Pulmonary artery endothelial cell (primary cell): ENCODE data around the gene ZYX. TPM values are rescaled to one million over a fixed set of nuclear protein-coding genes. Genes with fewer than 3 reads are reported as not detected.
A peak's percentile ranks its signal among the peaks of the same experiment; 100 is the strongest.
"Not testable (repeated sequence)": the region's sequence is repeated elsewhere in the genome, so short reads cannot be mapped to it uniquely, and the experiment has no call there.

Experiments used
- DNase-seq: peaks from one replicate; pipeline ENCODE4 v3.0.0-alpha.2; 2011; ENCODE audit warnings: low read depth, low spot score
- total RNA-seq: library from RNA; depleted of rRNA; stranded (reverse); fragments of >200 nt; gene quantifications from 2 replicates; pipeline ENCODE4 v1.2.3, GENCODE V29; 2014

ZYX gene
- total RNA-seq, 1 donor from 2014 or later: 37.9 TPM

DNA sequence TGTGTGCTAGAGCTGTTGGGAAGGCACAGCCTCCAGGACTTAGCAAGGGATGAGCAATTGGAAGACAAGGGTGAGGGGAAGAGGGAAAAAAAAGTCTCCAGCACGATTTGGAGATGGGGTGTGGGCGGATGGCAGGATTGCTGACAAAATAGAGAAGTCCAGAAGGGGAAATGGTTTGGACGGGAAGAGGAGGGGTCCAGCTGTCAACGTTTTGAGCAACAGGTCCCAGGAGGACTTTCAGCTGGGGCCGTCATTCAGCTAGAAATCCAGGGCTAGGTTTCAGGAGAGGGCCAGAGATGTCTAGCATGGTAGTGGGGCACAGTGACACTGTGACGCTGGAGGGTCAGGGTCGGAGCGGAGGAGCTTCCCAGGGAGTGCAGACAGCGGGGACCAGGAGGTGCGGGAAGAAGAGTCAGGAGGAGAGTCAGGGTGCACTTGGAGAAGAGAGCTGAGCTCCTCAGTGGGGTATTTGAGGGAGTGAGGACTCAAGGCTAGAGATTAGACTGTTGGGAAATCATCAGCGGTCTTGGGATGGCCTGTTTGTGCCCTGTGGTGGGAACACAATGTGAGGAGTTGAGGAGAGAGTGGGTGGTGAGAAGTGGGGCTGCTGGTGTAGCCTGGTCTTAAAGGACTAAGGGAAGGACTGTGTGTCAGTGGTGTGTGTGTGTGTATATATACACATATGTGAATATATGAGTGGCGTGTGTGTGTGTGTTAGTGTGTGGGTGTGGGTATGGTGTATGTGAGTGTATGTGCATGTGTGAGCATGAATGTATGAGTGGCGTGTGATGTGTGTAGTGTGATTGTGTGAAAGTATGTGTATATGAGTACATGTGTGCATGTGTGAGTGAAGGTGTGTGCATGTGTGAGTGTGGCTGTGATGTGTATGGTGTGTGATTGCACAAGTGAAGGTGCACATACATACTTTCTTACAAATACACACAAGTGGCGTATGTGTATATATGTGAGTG, 3.8 kb downstream of the ZYX start:
- no peak for DNase-seq

DNA sequence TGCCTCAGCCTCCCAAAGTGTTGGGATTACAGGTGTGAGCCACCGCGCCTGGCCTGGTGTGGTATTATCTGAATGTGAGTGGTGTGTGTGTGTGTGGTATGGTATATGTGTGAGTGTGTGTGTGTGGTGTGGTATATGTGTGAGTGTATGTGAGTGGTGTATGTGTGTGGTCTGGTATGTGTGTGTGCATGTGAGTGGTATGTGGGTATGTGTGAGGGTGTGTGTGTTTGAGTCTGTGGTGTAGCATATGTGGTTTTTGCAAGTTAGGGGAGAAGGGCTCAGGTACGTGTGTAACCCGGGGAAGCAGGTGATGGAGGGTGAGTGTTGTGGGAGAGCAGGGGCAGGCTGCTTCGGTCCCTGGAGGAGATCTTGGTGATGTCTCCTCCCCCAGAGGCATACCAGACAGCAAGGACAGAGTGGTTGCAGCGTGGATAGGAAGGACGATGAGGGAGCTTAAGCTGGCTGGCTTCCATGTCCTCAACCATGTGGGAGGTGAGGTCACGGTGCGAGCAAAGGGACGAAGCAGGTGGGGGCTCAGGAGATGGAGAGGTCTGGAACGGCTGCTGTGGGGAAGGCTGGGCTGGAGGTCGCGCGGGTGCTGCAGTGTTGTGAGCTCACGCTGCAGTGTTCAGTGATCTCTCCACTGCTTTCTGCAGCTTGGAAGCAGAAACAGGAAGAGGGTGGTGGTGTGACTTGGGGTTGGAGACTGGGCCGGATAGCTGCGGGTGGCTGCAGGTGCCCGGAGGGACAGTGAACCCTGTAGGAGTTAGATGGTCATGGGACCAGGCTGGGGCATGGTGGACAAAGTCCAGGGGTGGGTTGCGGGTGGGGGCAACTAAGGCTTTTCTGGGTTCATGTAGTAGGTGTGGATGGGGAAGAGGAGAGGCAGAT, 5.0 kb downstream of the ZYX start:
- no peak for DNase-seq

DNA sequence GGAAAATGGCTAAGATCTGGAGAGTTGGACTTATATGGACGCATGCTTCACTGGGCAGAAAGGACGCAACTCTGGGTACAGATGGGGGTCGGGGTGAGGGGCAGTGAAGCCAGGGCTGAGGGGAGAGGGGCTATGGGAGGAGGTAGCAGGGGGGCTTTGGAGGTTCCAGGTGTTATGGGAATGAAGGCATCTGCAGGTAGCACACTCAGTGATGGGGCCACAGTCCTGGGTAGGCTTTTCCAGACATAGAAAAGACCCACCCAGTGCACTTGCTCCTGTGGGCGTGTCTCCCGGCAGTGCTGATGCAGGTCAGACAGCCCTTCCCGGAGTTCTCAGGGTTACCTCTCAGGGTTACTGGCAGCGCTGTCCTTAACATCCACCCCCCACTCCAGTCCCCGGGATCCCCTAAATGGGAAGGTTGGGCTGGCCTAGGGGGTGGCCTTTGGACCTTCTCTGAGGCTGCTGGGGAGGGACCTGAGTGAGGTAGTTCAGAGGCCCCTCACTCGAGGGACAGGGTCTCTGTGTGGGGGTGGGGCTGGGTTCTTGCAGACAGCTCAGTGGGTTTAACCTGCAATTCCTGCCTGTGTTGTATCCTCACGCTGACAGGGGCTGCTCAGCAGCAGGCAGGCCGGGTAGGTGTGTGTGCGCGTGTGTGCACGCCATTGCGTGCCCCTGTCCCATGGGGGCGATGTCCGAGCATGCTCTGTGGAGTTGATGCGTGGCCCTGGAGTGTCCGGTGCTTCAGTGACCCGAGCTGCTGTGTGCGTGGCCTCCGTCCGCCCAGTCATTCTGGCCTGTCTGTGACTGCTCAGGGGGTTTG, 6.2 kb downstream of the ZYX start:
- no peak for DNase-seq

DNA sequence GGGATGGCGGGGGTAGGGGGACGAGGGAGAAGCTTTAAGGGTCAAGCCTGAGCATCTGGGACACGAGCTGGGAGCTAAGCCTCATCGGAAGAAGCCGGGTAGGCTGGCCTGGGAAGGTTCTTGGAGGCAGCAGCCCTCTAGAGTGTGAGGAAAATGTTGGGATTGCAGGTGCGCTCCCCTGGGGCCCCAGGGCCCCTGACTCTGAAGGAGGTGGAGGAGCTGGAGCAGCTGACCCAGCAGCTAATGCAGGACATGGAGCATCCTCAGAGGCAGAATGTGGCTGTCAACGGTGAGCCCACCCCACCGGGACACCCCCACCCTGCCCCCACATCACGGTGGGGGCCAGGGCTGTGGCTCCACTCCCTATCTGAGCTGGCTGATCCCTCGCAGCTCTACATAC, 6.9 kb downstream of the ZYX start:
- no peak for DNase-seq

DNA sequence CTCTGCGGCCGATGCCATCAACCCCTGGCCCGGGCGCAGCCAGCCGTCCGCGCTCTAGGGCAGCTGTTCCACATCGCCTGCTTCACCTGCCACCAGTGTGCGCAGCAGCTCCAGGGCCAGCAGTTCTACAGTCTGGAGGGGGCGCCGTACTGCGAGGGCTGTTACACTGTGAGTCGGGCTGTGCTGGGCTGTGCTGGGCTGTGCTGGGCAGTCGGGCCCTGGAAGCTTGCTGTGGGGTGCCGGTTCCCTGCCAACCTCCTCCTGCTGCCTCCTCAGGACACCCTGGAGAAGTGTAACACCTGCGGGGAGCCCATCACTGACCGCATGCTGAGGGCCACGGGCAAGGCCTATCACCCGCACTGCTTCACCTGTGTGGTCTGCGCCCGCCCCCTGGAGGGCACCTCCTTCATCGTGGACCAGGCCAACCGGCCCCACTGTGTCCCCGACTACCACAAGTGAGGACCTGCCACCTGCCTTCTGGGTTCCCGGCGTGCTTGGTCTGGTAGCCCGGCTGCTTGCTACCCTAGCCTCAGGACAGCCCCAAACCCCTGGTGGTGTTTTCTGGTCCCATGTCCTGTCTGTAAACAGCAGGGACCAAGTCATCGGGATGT, 7.5 kb downstream of the ZYX start:
- DNase-seq: no peak

DNA sequence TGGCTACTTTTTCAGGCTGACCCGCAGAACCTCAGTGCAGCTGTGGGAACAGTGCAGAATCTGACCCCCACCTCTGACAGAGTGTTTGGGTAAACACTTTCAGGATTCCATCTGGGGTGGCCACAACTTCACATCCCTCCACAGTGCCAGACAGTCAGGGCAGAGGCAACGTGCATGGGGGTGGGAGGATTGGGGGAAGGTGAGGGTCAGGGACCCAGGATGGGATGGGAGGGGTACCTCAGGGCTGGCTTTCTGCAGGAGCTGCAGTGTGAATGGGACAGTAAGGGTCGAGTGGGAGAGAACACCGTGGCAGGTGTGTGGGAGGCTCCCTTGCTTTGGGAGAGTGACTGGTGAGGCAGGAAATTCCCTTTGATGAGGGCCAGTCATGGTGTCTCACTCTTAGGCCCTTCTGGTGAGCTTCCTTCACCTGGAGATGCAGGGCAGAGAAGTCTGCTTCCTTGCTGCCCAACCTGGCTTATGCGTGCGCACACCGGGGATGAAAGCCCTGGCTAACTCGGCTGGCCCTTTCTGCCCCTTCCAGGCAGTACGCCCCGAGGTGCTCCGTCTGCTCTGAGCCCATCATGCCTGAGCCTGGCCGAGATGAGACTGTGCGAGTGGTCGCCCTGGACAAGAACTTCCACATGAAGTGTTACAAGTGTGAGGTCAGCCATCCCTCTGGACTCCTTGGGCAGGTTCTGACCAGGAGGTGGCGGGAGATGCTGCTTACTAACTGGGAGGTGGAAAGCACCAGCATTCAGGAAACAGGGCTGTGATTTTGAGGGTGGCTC, 8.4 kb downstream of the ZYX start:
- no peak for DNase-seq

DNA sequence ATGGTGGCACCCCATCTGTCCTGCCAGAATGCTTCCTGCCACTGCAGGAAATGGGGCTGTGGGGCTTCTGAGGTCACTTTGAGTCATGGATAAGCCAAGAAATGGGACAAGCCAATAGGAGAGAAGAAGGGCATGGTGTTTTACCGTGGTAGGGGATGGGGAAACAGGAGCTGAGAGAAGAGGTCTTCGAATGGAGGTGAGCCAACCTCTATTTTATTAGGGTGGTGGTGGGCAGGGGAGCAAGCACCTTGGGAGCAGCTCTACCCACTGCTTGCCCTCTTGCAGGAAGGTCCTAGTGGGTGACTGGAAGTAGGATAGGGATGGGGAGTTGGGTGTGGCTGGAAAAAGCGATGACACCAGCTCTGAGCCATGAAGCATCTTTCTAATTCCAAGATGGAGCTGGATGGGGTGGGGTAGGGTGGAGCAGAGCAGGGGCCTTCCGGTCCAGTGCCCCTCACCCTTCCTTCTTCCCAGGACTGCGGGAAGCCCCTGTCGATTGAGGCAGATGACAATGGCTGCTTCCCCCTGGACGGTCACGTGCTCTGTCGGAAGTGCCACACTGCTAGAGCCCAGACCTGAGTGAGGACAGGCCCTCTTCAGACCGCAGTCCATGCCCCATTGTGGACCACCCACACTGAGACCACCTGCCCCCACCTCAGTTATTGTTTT, 9.1 kb downstream of the ZYX start:
- no peak for DNase-seq

DNA sequence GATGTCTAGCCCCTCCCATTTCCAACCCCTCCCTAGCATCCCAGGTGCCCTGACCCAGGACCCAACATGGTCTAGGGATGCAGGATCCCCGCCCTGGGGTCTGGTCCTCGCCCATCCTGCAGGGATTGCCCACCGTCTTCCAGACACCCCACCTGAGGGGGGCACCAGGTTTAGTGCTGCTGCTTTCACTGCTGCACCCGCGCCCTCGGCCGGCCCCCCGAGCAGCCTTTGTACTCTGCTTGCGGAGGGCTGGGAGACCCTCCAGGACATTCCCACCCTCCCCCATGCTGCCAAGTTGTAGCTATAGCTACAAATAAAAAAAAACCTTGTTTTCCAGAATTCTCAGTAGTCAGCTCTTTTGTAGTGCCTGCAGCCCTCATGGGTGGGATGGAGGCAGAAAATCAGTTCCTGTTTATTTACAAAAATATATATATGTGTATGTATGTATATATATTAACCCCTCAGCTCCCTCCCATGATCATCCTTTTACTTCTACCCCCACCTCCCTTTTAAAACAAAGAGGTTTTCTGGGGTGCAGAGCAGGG, 9.7 kb downstream of the ZYX start:
- no peak for DNase-seq

DNA sequence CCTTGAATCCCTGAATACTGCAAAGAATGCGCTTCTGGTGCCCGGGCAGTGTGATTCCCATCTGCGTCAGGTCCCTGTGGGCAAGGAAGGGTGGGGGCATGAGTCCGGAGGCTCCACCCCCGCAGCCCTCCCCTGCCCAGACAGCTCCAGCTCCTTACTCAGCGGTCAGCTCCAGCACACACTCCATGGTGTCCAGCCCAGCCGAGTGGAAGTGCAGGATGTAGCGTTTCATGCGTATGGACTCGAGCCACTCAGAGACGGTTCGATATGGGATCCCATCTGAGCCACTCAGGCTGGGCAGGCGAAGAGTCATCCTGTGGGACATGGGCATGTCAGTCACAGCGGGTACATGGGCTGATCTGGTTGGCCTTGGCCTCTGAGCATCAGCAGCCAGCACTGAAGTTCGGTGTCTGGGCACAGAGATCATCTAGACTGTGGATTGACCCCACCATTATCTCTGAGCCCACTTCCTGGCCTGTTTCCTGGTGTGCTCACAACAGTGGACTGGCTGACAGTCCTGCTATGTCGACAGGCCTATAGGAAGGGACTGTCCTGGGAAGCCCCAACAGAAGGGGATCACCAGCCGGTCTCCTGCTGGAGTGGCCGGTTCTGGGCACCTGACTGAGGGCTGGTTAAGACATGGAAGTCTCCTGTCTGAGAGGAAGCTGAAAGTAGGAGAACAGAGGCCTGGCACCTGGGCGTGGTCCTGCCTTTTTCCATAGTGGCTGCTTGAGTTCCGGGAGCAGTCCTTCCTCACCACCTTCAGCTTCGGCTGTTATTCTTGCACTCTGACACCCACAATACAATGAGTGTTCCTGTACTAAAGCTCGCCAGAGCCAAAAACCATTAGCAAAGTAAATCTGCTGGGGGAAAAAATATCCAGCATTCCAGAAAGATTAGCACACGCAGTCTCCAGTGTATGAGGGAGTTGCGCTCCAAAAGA, 10.6 kb downstream of the ZYX start:
- DNase-seq: peak; percentile 62

DNA sequence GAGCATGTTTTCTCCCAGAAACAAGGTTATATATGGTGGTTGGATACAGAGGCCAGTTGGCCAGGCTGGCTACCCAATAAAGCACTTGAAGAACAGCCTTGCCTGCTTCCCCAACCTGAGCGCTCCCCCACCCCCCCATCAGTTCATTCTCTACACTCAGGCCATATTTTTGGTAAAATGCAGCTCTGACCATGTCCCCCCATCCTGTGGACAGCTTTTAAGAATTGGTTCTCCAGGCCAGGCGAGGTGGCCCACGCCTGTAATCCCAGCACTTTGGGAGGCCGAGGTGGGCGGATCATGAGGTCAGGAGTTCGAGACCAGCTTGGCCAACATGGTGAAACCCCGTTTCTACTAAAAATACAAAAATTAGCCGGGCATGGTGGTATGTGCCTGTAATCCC, 11.3 kb downstream of the ZYX start:
- DNase-seq: not testable (repeated sequence)

DNA sequence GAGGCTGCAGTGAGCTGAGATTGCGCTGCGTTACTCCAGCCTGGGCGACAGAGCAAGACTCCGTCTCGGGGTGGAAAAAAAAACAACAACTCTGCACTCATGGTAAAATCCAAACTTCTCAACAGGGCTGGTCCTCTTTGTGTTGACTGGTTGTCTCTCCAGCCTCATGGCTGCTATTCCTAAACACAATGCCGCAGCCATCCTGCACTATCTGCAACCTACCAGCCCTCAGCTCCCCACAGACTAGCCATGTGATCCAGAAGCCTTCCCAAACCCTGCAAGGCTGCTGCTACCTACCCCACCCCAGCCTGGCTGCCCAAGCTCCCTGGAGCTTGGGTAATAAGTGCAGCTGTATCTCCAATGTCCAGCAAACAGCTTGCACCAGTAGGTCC, 11.7 kb downstream of the ZYX start:
- no peak for DNase-seq

DNA sequence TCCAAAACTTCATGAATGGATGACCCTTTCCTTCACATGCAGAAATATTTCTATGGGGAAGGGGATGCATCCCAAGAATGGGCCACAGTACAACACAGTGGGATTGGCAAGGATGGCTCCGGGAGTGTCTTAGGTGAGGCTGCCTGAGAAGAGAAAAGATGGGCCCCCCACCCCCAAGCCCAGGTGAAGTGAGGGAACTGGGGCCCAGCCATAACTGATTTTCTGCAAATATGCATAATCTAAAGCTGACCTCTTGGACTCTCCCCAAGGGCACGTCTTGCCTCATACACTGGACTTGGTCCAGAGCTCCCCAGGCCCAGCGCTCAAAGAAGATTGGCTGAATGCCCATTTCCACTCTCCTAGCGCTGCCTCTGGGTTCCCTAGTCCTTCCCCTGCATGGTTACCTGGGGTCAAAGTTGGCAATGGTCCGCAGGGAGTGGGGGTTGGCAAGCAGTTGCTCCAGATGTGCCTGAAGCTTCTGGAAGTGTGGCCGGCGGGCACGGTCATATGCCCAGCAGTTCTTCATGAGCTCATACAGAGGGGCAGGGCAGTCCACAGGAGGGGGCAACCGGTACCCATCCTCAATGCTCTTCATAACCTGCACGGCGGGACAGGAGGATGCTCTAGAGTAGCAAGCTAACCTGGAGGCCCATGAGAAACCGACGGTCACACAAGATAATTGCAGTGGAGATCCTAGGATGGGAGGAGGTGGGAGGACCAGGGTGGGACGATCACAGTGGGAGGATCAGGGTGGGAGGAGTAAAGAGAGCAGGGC, 12.3 kb downstream of the ZYX start:
- DNase-seq: no peak

DNA sequence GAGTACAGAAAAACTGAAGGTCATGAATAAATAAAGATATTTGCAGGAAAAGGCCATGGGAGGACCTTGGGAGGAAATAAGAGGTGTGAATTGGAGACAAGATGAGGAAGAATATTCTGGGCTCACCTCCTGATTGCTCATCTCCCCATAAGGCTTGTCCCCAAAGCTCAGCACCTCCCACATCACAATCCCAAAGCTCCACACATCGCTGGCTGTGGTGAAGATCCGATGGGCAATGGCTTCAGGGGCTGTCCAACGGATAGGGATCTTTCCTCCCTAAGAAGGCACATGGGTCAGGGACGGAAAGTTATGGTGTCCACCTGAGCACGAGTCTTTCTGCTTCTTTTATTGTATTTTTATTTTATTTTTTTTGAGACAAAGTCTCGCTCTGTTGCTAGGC, 12.9 kb downstream of the ZYX start:
- DNase-seq: no peak

DNA sequence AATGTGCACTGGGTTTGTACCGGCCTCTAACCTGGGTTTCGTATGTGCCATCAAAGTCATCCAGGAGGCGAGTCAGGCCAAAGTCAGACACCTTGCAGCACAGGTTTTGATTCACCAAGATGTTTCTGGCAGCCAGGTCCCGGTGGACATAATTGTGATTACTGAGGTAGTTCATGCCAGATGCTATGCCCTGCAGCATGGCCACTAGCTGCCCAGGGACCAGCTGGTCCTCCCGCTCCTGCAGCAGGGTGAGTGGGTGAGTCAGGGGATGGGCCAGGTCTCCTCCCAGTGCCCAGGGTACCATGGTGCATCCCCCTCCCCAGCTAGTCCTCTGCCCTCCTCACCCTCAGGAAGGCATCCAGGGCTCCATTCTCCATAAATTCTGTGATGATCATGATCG, 13.6 kb downstream of the ZYX start:
- DNase-seq: no peak

DNA sequence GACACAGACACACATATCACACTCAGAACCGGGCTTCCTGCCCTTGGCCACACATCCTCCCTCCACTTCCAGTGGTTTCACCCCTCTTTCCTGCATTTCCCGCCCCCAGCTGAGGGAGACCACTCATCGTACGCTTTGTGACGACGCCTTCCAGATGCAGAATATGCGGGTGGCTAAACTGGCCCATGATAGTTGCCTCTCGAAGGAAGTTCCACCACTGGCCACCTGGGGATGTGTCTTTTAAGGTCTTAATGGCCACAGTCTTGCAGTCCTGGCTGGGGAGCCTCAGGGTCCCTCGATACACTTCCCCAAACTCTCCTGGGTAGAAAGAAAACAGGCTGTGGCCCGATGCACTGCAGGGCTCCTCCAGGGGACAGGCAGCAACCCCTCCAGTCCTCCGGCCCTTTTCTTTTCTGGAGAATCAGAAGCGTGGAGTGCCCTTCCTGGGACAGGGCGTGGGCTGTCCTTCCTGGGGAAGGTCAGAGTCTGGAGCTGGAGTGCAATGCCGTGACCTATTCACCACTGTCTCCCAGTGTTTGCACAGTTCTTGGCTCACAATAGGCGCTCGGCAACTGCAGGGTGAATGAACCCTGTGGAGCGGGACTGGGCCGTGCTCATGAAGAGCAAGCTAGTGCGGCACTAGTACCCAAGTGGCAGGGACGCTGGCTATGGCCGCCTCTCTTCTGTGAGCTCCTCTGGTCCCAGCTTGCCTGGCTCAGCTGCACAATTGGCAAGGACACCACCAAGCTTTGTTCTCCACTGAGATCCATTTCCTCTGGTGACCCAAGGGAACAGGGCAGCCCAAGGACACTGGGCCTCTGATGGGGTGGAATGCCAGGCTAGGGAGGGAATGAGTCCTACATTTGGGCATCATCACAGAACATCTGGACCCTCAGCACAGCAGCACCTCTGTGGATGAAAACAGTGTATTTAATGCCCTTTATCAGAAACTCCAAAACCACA, 14.3 kb downstream of the ZYX start:
- DNase-seq: no peak

DNA sequence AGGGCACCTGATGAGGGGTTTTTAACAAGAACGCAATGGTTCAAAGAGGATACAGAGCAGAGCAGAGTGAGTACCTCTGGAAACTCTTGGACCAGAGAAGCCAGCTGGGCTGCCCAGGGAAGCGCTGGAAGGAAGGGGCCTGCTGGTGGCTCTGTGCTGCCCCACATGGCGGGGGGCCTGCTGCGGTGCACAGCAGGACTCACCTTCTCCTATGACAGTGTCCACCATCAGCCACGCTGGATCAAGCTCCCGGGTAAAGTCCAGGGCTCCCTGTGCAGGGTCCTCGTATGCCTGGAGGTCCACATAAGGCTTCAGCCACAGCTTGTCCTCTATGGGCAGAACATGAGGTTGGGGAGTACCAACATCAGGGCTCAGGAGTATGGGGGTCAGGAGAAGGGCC, 15.0 kb downstream of the ZYX start:
- no peak for DNase-seq
